ENCODE measurements around the gene CYTH1.

Gene CYTH1

GRCh38 chr17:78742901-78743300, 39.2 kb downstream of the CYTH1 start:
- H3K4me1 ChIP-seq (ENCODE audit: control insufficient read depth in 1 of 2, insufficient read depth in 1 of 2, low read depth in 1 of 2, low read length in 1 of 2), result peaks cover 81 to 85% of the 10 kb centered on the region in 2 experiments

DNA sequence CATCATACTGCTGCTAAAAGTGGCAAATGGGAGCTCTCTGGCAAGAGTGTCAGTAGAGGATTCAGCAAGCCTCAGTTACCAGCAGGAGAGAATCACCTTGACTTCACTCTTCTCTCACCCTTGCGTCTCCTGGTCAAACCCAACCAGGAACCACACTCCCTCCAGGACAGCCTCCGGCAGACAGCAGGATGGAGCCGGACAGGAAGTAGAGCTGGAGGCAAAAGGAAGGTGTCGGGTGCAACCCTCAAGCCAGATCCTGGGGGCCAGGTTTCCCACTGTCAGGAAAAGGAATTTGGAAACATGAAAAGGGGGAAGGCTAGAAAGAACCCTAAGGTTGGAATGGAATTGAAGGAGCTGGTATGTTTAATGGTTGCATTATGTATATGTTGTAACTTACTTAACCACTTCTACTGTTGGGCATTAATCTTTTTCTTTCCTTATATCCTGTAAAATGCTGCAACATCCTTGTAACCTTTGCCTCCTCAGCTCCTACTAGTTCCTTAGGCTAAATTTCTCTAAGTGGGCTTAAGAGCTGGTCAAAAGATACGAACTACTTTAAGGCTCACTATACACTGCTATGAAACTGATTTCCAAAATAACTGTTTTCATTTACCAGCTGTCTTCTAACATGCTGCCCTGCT, 40.3 kb downstream of the CYTH1 start:
- Histone ChIP-seq H3K27ac (peak overlapping the region; percentile 94), H3K4me1 (ENCODE audit: control insufficient read depth in 1 of 2, insufficient read depth in 1 of 2, low read depth in 1 of 2, low read length in 1 of 2) (peaks cover 82 to 85% of the 10 kb centered on the region in 2 experiments), H3K9me3 (no peaks in the 10 kb centered on the region), H3K4me3 (ENCODE audit: low read depth in 1 of 2, low read length in 1 of 2) (peak overlapping the region in 1 of 2 experiments; percentile 12), H3K27me3 (no peaks in the 10 kb centered on the region), H3K36me3 (no peaks in the 10 kb centered on the region)
- TF ChIP-seq, protein P1, sequence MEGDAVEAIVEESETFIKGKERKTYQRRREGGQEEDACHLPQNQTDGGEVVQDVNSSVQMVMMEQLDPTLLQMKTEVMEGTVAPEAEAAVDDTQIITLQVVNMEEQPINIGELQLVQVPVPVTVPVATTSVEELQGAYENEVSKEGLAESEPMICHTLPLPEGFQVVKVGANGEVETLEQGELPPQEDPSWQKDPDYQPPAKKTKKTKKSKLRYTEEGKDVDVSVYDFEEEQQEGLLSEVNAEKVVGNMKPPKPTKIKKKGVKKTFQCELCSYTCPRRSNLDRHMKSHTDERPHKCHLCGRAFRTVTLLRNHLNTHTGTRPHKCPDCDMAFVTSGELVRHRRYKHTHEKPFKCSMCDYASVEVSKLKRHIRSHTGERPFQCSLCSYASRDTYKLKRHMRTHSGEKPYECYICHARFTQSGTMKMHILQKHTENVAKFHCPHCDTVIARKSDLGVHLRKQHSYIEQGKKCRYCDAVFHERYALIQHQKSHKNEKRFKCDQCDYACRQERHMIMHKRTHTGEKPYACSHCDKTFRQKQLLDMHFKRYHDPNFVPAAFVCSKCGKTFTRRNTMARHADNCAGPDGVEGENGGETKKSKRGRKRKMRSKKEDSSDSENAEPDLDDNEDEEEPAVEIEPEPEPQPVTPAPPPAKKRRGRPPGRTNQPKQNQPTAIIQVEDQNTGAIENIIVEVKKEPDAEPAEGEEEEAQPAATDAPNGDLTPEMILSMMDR (IDR thresholded peaks at IDR 0.05), result no peak

More at GRCh38 chr17:78742901-78743300, 39.2 kb downstream of the CYTH1 start:
- H3K27me3 ChIP-seq, result no peaks in the 10 kb centered on the region
- TF ChIP-seq, protein P1 (IDR thresholded peaks at IDR 0.05), result no peak
- H3K27ac ChIP-seq, result peak overlapping the region; percentile 94
- H3K36me3 ChIP-seq, result no peaks in the 10 kb centered on the region
- H3K4me3 ChIP-seq (ENCODE audit: low read depth in 1 of 2, low read length in 1 of 2), result no peak overlapping the region
- no peaks in the 10 kb centered on the region for H3K9me3 ChIP-seq

DNA sequence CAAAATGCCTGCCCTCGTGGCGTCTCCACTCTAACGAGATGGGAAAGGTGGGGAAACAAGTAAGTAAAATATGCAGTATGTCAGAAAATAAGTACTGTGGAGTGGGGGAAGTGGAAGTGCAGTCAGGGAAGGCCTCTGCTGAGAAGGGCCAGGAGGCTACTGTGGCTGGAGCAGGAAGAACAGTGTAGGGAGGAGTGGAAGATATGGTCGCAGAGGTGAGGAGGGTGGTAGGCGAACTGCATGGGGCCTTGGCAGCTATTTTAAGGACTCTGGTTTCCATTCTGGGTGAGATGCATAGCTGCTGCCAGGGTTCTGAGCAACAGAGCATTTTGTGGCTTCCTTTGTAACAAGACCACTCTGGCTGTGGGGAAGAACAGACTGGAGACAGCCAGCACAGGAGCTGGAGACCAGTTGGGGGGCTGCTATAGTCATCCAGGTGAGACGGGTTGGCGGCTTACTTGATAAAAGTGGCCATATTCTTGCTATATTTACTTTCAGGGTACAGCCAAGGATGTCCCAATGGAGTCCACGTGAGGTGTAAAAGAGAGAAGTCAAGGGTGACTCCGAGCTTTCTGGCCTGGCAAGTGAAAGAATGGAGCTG, 42.6 kb downstream of the CYTH1 start:
- Histone ChIP-seq H3K27ac (peak overlapping the region; percentile 94), H3K4me1 (ENCODE audit: control insufficient read depth in 1 of 2, insufficient read depth in 1 of 2, low read depth in 1 of 2, low read length in 1 of 2) (peaks cover 80 to 87% of the 10 kb centered on the region in 2 experiments), H3K4me3 (ENCODE audit: low read depth in 1 of 2, low read length in 1 of 2) (no peak overlapping the region), H3K36me3 (no peaks in the 10 kb centered on the region), H3K9me3 (no peaks in the 10 kb centered on the region), H3K27me3 (no peaks in the 10 kb centered on the region)
- TF ChIP-seq, protein P1 (IDR thresholded peaks at IDR 0.05), result no peak

GRCh38 chr17:78738698-78739097, 43.4 kb downstream of the CYTH1 start:
- TF ChIP-seq, protein P1 (IDR thresholded peaks at IDR 0.05), result no peak
- Histone ChIP-seq H3K36me3 (no peaks in the 10 kb centered on the region), H3K4me3 (ENCODE audit: low read depth in 1 of 2, low read length in 1 of 2) (no peak overlapping the region), H3K4me1 (ENCODE audit: control insufficient read depth in 1 of 2, insufficient read depth in 1 of 2, low read depth in 1 of 2, low read length in 1 of 2) (peaks cover 81 to 89% of the 10 kb centered on the region in 2 experiments), H3K27ac (peak overlapping the region; percentile 94), H3K9me3 (no peaks in the 10 kb centered on the region), H3K27me3 (no peaks in the 10 kb centered on the region)

DNA sequence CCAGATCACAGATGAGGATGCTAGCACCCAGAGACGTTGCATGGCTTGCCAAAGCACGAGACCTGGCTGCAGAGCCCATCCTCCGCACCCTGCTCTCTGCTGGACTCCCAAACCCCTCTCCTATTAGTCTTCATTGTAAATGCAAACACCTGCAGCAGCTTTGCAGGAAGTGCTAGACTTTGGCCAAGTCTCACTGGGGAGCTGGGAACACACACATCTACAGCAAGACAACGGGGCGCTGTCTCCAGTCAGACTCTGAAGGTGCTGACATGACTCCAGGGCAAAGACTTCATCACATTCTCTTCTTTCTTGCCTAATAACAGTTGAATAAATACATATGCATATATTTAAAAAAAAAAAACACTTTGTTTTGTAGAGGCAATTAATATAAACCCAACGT, 43.8 kb downstream of the CYTH1 start:
- Histone ChIP-seq H3K4me3 (ENCODE audit: low read depth in 1 of 2, low read length in 1 of 2) (no peak overlapping the region), H3K27ac (peak overlapping the region; percentile 94), H3K9me3 (no peaks in the 10 kb centered on the region), H3K27me3 (no peaks in the 10 kb centered on the region), H3K4me1 (ENCODE audit: control insufficient read depth in 1 of 2, insufficient read depth in 1 of 2, low read depth in 1 of 2, low read length in 1 of 2) (peaks cover 81 to 93% of the 10 kb centered on the region in 2 experiments), H3K36me3 (no peaks in the 10 kb centered on the region)
- TF ChIP-seq, protein P1 (IDR thresholded peaks at IDR 0.05), result no peak
